ENCODE measurements around the gene GSTT2. TPM values are rescaled to one million over a fixed set of nuclear protein-coding genes. Genes with fewer than 3 reads are reported as not detected.
"Not testable (repeated sequence)": the region's sequence is repeated elsewhere in the genome, so short reads cannot be mapped to it uniquely, and the experiment has no call there.

The GSTT2 gene
- total RNA-seq (2014; rRNA removed; shearing (Covaris generic)) = 0.29 and 0.84 TPM in 2 replicates

DNA sequence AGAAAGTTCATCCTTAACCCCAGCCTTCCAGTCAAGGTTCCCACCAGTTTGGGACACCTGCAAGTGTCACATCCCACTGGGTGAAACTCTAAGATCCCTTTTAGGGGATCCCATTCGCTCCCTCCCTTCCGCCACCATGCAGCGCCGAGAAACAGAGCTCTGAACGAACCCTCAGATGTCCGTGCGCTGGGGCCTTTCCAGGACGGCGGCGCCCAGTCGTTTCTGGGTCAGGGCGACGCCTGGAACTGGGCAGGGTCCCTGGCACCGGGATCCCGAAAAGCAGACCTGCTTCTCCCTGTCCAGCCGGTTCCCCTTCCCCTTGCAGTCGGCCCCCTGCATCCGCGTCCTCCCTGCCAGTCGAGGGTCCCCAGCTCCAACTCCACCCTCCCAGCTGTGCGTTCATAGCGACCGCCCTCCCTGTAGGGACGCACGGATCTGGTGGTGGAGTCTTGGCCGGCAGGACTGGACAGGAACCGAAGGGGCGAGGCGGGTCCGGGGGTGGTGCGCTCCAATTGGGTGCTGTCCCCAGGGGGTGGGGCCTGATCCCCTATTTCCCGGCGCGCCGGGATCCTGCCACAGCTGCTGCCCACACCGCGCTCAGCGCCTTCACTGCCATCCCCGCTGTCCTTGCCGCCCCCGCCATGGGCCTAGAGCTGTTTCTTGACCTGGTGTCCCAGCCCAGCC, at the start of gene GSTT2:
TSS of gene GSTT2 (plus strand) at position 578 of the 684 bp plus-strand sequence.
- not testable (repeated sequence) for DNase-seq (ENCODE audit: low read depth)

DNA sequence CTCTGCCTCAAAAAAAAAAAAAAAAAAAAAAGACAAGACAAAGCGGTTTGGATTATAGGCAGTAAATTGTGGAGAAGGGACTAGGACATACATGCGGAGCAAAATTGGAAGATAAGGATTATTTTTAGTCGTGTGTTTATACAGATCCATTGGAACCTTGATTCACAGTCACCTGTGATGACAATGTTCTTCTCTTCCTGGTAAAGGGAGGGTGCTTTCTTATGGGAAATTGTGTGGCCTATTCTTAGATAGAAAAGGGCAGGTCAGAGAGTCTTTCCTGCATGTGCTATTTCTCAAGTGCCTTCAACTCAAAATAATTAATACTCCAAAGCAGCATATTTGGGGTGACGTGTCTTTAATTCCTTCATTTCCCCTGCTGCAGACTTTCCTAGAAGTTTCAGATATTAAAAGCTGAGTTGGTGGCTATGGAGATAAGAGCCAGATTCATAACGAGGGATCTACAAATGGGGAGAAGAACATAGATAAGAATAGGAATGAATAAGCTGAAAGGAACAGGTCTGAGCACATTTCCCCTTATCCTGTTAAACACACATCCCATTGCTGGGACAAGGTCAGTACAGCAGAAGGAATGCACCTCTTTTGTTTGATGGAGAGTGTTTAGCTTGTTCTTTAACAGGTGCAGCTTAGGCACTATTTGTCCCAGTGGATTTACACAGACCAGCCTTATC, 41.5 kb upstream of the GSTT2 start:
- no peak for DNase-seq (ENCODE audit: low read depth)

DNA sequence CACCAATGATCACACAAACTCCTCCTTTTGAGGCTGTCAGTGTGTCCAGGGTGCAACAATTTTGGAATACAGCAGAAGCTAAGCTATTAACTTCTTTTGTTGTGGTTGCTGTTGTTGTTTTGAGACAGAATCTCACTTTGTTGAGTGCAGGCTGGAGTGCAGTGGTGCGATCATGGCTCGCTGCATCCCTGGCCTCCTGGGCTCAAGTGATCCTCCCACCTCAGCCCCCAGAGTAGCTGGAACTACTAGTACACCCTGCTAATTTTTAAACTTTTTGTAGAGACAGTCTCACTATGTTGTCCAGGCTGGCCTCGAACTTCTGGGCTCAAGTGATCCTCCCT, 40.9 kb upstream of the GSTT2 start:
- DNase-seq (ENCODE audit: low read depth) = no peak

DNA sequence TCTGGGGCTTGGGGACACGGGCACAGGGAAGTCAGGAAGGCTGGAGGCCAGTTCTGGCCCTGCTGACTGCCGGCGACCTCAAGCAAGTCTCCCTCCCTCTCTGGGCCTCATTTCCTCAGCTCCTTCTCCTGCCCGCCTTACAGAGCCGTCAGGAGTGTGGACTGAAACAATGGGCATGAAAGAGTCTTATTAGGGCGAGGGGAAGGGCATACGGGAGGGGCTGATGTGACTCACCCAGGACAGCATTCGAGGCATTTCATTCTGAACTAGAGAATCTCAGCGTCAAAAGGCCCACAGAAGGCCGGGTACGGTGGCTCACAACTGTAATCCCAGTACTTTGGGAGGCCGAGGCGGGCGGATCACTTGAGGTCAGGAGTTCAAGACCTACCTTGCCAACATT, 39.8 kb upstream of the GSTT2 start:
- DNase-seq (ENCODE audit: low read depth) = not testable (repeated sequence)

DNA sequence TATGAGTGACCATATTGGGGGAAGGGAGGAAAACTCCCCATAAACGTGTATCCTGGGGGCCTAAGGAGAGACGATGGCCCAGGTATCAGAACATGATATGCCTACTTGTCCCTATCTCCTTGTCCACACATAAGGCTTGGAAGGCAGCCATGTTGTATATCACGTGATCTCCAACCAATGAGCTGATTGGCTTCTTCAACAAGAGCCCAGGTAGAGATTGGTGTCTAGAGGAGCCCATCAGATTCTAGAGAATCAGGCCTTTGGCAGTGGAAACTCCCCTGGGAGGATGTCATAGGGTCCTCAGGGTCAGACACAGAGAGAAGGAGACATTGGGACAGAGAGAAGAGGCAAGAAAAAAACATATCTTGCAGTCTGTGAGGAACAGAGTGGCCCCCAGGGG, 32.5 kb upstream of the GSTT2 start:
- not testable (repeated sequence) for DNase-seq (ENCODE audit: low read depth)

DNA sequence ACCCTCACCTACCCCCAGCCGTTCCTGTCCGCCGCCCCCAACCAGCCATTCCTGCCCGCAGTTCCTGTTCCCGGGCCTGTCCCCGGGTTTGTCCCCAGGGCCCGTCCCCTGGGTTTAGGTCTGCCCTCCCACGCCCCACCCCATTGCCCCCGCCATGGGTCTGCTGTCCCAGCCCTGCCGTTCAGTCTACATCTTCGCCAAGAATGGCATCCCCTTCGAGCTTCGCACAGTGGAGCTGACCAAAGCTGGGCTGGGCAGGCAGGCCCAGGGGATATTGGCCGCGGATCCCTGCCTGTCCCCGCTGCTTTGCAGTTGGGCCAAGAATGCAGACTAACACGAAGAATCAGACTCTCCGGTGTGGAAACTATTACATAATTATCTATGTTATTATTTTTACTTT, 30.2 kb upstream of the GSTT2 start:
- not testable (repeated sequence) for DNase-seq (ENCODE audit: low read depth)

DNA sequence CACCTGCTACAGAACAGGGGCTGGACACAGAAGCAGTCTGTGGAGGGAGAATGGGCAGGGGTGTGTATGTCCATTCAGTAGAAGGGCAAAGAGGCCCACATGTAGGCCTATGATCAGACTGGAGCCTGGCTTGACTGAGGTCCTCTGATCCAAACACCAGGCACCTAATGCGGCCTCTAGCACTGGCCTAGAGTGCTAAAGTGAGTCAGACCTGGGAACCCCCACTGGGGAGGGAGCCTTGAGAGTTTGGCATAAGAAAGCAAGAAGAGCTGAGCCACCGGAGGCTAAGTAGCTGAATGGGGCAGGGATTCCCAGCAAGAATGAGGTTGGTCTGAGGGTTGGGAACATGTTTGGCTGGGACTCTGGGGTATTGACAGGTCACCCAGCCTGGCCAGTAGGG, 28.6 kb upstream of the GSTT2 start:
- DNase-seq (ENCODE audit: low read depth) = not testable (repeated sequence)

DNA sequence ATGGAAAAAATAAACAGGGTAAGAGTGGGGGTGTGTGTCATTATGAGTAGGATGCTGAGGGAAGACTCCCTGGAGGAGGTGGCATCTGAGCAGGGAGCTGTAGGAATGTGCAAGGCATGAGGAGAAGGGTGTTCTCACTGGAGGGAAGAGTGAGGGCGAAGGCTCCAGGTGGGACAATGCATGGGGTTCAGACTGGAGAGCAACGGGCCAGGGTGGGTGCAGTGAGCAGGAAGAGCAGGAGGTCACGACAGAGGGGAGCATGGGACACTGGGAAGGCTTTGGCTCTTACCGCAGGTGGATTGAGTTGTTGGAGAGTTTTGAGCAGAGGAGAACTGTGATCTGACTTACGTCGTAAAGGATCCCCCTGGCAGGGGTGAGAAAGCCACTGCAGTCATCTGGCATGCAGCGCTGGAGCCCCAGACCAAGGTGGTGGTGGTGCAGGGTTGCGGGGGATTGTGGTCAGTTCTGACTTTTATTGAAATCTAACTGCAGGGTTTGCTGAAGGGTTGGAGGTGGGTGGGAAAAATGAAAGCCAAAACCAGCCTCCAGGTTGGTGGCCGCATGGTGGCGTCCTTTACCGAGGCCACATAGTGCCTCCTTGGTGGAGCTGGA, 27.0 kb upstream of the GSTT2 start:
- DNase-seq (ENCODE audit: low read depth) = not testable (repeated sequence)

DNA sequence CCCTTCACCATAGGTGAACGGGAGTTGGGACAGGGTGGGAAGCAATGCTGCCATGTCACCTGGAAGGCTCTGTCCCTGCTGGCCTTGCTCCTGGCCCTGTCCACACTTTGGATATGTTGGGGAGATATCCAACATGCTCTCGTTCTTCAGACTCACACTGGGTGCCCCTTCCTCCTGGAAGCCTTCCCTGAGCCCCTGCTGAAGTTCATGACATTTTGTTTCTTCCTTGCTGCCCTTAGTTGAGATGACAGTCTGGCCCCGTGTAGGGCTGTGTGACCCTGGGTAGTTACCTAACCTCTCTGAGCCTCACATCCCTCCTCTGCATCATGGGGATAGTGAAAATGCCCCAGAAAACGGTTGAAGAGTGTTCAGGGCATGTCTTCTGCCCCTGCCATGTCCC, 26.4 kb upstream of the GSTT2 start:
- not testable (repeated sequence) for DNase-seq (ENCODE audit: low read depth)

DNA sequence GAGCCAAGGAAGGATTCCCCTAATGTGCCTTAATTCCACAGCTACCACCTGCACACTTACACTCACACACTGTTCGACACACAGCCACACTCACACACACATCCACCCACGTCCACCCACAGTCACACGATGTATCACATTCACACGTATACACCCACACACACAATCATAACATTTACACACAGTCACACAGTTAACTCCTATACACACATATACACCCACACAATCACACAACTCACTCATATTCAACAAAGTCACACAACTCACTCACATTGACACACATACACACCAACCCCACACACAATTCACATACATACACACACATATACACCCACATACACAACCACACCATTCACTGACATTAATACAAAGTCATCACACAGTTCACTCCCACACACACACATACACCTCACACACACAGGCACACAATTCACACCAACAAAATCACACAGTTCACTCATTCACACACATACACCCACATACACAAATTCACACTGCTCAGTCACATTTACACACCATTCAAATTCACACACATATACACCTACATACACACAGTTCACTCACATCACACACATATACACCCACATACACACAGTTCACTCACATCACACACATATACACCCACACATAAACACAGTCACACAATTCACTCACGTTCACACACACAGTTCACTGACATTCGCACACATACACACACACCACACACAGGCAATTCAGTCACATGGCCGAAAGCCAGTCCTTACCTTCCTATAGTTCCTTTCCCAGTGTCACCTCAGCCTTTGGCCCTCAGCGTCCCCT, 25.5 kb upstream of the GSTT2 start:
- not testable (repeated sequence) for DNase-seq (ENCODE audit: low read depth)

DNA sequence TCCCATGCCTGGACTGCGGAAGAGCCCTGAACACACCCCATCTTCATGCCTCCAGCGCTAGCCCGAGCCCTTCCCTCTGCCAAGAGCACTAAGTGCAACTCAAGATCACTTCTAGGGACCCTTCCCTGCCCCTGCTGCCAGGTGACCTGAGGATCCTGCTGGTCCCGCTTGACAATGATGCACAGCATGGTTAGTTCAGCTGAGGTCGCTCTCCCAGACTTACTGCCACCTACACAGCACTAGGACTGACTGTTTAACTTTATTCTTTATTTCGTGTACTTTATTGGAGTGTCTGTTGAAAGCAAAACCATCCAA, 25.0 kb upstream of the GSTT2 start:
- not testable (repeated sequence) for DNase-seq (ENCODE audit: low read depth)

DNA sequence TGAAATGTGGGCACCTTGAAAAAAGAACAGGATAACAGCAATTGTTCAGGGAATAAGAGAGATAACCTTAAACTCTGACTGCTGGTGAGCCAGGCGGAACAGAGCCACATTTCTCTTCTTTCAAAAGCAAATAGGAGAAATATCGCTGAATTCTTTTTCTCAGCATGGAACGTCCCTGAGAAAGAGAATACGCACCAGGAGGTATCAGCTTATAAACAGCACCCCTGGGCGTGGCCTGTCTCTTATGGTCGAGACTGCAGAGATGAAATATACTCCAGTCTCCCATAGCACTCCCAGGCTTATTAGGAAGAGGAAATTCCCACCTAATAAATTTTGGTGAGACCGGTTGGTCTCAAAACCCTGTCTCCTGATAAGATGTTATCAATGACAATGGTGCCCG, 24.0 kb upstream of the GSTT2 start:
- DNase-seq (ENCODE audit: low read depth) = not testable (repeated sequence)

DNA sequence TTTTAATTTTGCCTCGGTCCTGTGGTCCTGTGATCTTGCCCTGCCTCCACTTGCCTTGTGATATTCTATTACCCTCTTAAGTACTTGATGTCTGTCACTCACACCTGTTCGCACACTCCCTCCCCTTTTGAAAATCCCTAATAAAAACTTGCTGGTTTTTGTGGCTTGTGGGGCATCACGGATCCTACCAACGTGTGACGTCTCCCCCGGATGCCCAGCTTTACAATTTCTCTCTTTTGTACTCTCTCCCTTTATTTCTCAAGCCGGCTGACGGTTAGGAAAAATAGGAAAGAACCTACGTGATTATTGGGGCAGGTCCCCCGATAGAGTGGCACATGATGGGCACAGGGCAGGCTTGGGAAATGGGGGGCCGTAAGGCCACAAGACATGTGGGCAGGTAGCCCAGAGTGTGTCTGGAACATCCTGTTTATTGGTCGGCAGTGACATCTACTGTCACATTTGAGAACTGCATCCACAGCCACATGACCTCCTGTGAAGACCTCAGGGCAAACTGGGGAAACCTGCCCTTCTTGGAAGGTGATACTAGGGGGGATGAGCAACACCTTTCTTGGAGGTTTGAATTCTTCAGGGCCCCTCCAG, 23.5 kb upstream of the GSTT2 start:
- DNase-seq (ENCODE audit: low read depth) = peak; percentile 62

DNA sequence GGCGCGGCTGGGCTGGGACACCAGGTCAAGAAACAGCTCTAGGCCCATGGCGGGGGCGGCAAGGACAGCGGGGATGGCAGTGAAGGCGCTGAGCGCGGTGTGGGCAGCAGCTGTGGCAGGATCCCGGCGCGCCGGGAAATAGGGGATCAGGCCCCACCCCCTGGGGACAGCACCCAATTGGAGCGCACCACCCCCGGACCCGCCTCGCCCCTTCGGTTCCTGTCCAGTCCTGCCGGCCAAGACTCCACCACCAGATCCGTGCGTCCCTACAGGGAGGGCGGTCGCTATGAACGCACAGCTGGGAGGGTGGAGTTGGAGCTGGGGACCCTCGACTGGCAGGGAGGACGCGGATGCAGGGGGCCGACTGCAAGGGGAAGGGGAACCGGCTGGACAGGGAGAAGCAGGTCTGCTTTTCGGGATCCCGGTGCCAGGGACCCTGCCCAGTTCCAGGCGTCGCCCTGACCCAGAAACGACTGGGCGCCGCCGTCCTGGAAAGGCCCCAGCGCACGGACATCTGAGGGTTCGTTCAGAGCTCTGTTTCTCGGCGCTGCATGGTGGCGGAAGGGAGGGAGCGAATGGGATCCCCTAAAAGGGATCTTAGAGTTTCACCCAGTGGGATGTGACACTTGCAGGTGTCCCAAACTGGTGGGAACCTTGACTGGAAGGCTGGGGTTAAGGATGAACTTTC, 18.7 kb upstream of the GSTT2 start, which contains the start of gene GSTT2B:
TSS of gene GSTT2B (minus strand) at position 112 of the 688 bp plus-strand sequence. CDS start at position 48, 64 bp downstream.
- DNase-seq (ENCODE audit: low read depth) = not testable (repeated sequence)

DNA sequence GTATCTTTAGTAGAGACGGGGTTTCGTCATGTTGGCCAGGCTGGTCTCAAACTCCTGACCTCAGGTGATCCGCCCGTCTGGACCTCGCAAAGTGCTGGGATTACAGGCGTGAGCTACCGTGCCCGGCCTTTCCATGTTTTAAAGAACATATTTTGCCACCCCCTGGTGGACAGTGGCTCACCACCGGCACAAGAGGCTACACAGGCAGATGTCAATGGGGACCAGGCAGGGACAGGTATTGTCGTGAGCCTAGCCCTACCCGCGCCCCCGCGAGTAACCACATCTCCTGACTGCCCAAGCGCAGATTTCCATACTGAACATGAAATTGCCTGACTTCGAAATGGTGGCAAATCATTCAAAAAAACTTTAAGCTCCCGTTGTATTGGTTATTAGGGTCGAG, 13.8 kb upstream of the GSTT2 start:
- DNase-seq (ENCODE audit: low read depth) = not testable (repeated sequence)

DNA sequence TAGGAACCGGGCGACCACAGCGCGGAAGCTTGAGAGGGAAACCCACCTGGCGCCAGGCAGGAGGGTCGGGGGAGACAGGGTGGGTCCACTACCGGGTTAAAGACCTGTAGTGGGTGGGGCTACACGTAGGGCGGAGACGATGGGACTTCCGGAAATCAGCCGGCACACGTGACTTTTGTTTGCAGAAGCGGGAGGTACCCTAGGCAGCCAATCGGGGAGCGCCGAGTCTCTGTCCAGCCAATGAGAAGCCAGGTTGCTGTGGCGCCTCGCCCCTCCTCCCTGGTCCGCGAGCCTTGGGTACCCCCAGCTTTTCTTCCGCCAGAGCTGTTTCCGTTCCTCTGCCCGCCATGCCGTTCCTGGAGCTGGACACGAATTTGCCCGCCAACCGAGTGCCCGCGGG, 13.4 kb upstream of the GSTT2 start, which contains the start of gene DDTL:
TSS of gene DDTL (plus strand) at position 321 of the 400 bp plus-strand sequence. CDS start at position 348, 27 bp downstream.
- not testable (repeated sequence) for DNase-seq (ENCODE audit: low read depth)

DNA sequence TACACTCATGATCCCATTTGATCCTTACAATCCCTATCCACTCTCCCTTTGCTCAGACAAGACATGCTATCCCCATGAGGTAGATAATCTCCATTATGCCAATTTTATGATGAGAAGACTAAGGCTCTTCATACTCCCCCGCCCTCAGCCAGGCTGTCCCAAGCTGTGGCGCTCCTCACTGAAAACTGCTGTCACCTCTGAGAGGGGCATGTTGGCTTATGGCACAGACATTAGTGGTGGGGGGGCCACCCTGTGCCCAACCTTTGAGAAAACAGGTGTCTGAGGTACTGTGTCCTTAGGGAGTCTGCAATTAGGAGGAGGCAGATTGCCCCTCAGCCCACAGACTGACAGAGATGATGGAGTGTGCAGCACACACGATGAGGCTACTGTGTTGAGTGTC, 10.9 kb upstream of the GSTT2 start:
- DNase-seq (ENCODE audit: low read depth) = no peak

DNA sequence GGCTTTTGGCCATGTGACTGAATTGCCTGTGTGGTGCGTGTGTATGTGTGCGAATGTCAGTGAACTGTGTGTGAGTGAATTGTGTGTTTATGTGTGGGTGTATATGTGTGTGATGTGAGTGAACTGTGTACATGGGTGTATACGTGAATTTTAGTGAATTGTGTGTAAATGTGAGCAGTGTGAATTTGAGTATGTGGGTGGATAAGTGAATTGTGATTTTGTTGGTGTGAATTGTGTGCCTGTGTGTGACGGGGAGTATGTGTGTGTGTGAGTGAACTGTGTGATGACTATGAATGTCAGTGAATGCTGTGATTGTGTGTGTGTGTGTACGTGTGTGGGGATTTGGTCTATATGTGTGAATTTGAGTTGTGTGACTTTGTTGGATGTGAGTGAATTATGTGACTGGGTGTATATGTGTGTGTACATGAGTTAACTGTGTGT, 9.7 kb upstream of the GSTT2 start:
- no peak for DNase-seq (ENCODE audit: low read depth)

DNA sequence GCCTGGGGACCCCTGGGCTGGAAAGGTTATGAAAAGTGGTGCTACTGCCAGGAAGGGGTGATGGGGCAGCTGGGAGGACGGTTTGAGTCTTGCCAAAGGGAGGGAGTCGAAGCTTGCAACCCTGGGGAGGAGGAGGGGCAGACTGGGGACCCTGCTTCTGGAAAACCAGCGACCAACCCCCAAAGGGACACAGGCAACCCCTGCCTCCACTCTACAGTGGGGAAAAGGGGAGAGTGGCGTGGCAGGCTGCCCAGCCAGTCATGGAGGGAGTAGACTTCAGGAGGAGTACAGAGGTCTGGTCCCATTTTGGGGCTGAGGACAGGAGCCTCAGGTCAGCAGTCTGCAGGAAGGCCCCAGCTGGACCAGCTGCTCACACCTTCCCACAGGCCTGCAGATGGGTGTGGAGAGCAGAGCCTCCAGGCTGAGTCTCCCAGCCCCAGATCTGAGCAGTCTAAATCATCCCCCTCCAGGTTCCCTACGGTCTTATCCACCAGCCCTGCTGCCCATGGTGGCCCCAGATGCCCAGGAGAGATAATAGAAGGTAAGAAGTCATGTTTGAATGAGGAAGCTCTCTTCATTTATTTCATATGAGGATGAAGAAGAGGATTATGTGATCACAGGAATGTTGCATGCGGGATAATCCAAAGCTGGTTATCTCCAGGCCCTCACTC, 9.0 kb upstream of the GSTT2 start:
- DNase-seq (ENCODE audit: low read depth) = no peak

DNA sequence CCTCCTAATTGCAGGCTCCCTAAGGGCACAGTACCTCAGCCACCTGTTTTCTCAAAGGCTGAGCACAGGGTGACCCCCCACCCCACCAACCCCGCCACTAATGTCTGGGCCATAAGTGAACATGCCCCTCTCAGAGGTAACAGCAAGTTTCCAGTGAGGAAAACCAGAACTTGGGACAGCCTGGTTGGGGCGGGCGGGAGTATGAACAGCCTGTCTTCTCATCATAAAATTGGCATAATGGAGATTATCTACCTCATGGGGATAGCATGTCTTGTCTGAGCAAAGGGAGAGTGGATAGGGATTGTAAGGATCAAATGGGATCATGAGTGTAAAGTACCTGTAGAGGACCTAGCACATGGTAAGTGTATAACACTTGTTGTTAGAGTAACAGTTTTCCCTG, 8.0 kb upstream of the GSTT2 start:
- not testable (repeated sequence) for DNase-seq (ENCODE audit: low read depth)

Measured in RPMI7951 (cell line).